K562 treated with DMSO at 1 percent for 48 hours (cell line): ENCODE results near the gene NODAL. TPM values are rescaled to one million over a fixed set of nuclear protein-coding genes. Genes with fewer than 3 reads are reported as not detected.

Experiments
- total RNA-seq: library from RNA; unstranded; fragments of 300-600 nt; gene quantifications from 2 replicates; pipeline ENCODE4 v1.2.3, GENCODE V29; 2022; ENCODE audit warnings: low replicate concordance; ENCODE audit errors: extremely low read depth

Gene NODAL
- not detected in 2 replicates for total RNA-seq

GRCh38 chr10:70441161-70441894 is at the start of gene NODAL:
NODAL (minus strand) TSS chr10:70441681; CDS start chr10:70441667, 14 bp downstream.

GRCh38 chr10:70478191-70479164 is 37.0 kb upstream of the NODAL start, which contains the start of gene PALD1:
PALD1 (plus strand) TSS chr10:70478767; CDS start chr10:70525952, 47,185 bp downstream.

GRCh38 chr10:70404036-70404786 is 37.3 kb downstream of the NODAL start, which contains the start of gene EIF4EBP2:
EIF4EBP2 (plus strand) TSS chr10:70404145; CDS start chr10:70404402, 257 bp downstream.

Other genes with a start within 250 kb of the NODAL start
- not detected in 2 replicates for gene PPA1, start 208.3 kb downstream of the NODAL start, total RNA-seq
- gene NPFFR1, start 157.7 kb downstream of the NODAL start, total RNA-seq: not detected in 2 replicates
- not detected in 2 replicates for gene LRRC20, start 59.1 kb downstream of the NODAL start, total RNA-seq
- 63.7 TPM in 1 of 2 replicates, not detected in the other for gene EIF4EBP2, start 37.5 kb downstream of the NODAL start, total RNA-seq
- not detected in 2 replicates for gene PALD1, start 37.1 kb upstream of the NODAL start, total RNA-seq
- not detected in 2 replicates for gene PRF1, start 161.1 kb upstream of the NODAL start, total RNA-seq
- gene ADAMTS14, start 230.8 kb upstream of the NODAL start, total RNA-seq: 89.7 TPM in 1 of 2 replicates, not detected in the other